M059J (cell line): Measurements from ENCODE around the gene PLA2G3. TPM values are rescaled to one million over a fixed set of nuclear protein-coding genes. Genes with fewer than 3 reads are reported as not detected.

Experiments used
- DNase-seq: peaks from one replicate; pipeline ENCODE4 v3.0.0-alpha.2; 2012; ENCODE audit warnings: low read depth
- total RNA-seq: library from RNA; depleted of rRNA; stranded (reverse); fragments of >200 nt; shearing (Covaris generic); gene quantifications from 2 replicates; pipeline ENCODE4 v1.2.3, GENCODE V29; 2014; rRNA removed

PLA2G3 gene
- total RNA-seq, 1 experiment from 2014 or later = not detected

- DNase-seq = no peak
These were observed 53.5 kb downstream of the PLA2G3 start for GRCh38 chr22:31086703-31087330.

- DNase-seq = no peak
These were observed 54.4 kb downstream of the PLA2G3 start for GRCh38 chr22:31085928-31086327.

- no peak for DNase-seq
These were observed 54.8 kb downstream of the PLA2G3 start for GRCh38 chr22:31085493-31085824.

GRCh38 chr22:31084811-31085492 lies 55.4 kb downstream of the PLA2G3 start:
- DNase-seq = no peak

Other genes with a start within 250 kb of the PLA2G3 start
- 7.8 and 21.6 TPM in 2 replicates for gene MORC2, start 171.7 kb downstream of the PLA2G3 start, total RNA-seq
- gene TUG1, start 171.2 kb downstream of the PLA2G3 start, total RNA-seq = 53.6 and 66.4 TPM in 2 replicates
- gene SMTN, start 59.2 kb downstream of the PLA2G3 start, total RNA-seq = 51.2 and 53.2 TPM in 2 replicates
- gene SELENOM, start 32.9 kb downstream of the PLA2G3 start, total RNA-seq = 6.0 and 8.8 TPM in 2 replicates
- gene INPP5J, start 17.5 kb downstream of the PLA2G3 start, total RNA-seq = 0.49 TPM in 1 of 2 replicates, not detected in the other
- 19.8 and 21.8 TPM in 2 replicates for gene RNF185, start 19.7 kb upstream of the PLA2G3 start, total RNA-seq
- 5.5 and 6.8 TPM in 2 replicates for gene LIMK2, start 71.8 kb upstream of the PLA2G3 start, total RNA-seq
- 1.0 and 1.9 TPM in 2 replicates for gene PIK3IP1, start 152.0 kb upstream of the PLA2G3 start, total RNA-seq
- gene PATZ1, start 205.8 kb upstream of the PLA2G3 start, total RNA-seq = 8.3 and 10.7 TPM in 2 replicates